ENCODE measurements around the gene PDPN.
A peak's percentile ranks its signal among the peaks of the same experiment; 100 is the strongest.

PDPN gene

DNA sequence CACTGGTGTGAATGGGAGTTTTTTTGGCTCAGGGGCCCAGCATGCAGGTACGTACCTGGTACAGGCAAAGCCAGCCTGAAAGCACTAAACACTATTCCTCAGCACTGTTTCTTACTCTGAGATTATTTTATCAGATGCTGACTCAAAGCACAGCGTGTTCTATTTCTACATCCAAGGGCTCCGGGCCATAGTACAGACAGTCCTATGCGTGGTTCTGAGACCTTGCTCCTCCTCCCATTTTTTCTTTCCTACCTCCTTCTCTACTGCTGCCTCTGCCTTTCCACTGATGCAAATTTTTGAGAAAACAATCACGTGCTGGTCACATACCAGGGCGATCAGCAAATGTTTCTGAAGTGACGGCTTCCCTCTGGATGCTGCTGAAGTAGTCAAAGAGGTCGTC is 36.3 kb downstream of the PDPN start:
- DNase-seq = no peak

DNA sequence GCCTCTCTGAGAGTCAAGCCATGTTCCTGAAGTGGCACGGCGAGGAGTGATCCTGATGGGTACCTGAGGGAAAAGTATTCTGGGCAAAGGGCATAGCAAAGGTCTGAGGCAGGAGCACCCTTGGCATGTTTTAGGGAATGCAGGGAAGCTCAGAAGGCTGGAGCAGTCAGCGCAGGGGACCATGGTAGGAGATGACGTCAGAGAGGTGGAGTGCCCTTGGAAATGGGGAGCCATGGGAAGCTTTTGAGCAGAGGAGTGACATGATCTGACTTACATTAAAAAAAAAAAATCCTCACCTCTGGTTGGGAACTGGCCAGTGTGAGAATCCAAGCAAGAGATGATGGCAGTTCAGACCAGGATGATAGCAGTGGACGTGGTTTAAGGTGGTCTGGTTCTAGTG is 37.2 kb downstream of the PDPN start:
- DNase-seq = no peak

GRCh38 chr1:13622446-13622845 is 38.8 kb downstream of the PDPN start:
- no peak for DNase-seq

DNA sequence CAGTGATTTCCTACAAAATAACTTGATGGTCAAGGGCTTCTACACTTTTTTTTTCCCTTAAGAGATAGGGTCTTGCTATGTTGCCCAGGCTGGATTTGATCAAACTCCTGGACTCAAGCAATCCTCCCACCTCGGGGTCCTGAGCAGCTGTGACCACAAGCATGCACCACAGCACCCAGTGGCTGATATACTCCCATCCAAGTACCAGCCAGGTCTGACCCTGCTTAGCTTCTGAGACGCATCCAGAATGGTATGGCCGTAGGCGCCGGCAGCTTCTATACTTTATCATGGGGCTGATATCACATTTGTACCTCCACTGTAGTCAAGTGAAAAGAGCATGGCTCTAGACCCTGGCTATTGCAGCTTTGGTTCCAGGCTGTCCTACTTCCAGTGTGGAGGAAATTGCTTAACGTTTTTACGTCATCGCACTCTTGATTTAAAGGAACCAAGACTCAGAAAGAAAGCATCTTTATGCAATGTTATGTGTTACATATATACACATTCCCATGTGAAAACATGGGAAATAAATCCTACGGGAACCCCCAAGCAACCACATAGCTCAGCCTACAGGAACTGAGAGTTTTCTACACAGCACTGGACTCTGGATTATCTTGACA is 39.5 kb downstream of the PDPN start:
- no peak for DNase-seq

DNA sequence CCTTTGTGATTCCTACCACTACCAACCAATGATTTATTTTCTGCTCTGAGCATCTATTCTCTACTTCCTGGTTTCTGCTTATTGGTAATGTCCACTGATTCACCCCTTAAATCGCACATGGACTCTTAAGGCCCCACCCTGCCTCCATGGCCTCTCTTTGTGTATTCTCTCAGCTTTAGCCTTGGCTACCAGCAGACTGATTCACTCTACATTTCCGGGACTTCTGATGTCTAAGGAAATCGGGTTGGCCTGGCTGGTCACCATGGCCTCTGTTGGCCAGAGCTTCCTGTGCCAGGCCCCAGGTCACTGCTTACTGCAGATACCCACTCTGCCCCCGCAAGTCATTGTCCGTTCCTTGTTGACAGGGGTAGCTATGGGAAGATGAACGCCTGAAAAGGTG is 40.9 kb downstream of the PDPN start:
- DNase-seq = no peak

DNA sequence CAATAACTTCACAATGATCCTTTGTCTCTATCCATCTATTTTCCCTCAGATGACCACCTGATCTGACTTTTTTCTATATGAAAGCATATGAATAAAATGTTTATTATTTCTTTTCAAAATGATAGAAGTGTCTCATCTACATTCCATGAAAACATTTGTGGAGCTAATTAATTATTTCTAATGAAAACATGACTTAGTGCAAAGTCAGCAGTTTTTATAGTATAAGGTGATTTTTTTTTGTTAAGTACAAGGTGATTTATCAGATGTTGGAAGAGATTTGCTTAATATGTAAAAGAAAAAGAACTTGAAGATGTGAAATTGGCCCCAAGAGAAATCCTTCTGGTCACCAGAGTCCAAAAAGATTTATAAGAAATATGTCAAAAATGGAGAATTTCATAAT is 43.5 kb downstream of the PDPN start:
- no peak for DNase-seq

GRCh38 chr1:13628218-13628617 is 44.6 kb downstream of the PDPN start:
- DNase-seq = no peak

- DNase-seq = no peak
Measured at GRCh38 chr1:13628711-13629110, 45.1 kb downstream of the PDPN start.

DNA sequence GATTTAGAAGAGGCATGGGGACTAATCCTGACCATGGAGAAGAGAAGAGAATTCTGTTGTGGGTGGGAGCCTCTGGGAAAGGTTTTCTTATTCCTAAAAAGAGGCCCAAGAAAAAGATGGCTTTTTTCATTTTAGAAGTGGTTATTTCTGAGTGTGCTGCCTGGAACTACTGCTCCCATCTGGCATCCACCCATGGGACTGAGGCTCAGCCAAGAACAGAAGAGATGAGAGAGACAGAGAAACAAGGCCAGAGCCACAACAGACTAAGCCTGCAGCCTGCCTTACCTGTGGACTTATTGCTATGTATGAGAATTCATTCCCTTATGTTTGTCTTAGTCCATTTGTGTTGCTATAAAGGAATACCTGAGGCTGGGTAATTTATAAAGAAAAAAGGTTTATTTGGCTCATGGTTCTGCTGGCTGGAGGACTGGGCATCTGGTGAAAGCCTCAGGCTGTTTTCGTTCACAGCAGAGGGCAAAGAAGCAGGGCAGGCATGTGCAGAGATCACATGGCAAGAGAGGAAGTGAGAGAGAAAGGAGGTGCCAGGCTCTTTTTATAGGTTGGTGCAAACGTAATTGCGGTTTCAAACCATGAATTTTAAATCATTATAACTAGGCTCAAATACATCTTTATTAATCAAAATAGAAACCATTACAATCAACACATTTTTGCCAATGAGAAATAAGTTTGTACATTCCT is 58.8 kb downstream of the PDPN start:
- no peak for DNase-seq

- DNase-seq = no peak
Measured at GRCh38 chr1:13643017-13643416, 59.4 kb downstream of the PDPN start.

DNA sequence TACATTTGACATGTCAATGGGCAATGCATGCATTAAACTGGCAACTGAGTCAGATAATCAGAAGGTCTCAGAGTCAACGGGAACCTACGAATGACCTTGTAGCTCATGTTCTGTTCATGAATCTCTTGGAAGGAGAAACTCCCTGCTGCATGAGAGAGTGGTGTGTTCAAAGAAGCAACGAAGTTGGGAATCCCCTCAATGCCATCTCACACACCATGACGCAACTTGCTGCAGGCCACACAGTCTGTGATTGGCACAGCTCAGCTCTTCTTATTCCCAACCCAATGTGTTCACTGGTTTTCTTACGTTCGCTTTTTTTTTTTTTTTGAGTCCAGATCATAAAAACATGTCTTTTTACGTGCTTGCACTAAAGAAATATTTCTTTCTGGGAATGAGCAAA is 62.9 kb downstream of the PDPN start:
- no peak for DNase-seq

DNA sequence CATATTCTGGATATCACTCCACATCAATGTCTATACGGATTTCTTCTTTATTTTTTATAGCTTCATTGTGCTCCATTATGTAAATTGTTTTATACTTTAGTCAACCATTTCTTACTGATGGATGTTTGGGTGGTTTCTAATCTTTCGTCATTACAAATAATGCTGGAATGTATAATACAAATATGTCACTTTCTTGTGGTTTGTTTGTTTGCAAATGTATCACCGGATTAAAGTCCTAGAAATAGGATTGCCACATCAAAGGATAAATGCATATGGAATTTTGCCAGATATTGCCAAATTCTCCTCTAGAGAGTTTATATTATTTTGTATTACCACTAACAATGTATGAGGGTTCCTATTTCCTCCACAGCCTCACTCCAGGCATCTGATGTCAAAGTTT is 67.6 kb downstream of the PDPN start:
- DNase-seq = no peak

GRCh38 chr1:13652238-13652637 is 68.6 kb downstream of the PDPN start:
- DNase-seq = no peak

DNA sequence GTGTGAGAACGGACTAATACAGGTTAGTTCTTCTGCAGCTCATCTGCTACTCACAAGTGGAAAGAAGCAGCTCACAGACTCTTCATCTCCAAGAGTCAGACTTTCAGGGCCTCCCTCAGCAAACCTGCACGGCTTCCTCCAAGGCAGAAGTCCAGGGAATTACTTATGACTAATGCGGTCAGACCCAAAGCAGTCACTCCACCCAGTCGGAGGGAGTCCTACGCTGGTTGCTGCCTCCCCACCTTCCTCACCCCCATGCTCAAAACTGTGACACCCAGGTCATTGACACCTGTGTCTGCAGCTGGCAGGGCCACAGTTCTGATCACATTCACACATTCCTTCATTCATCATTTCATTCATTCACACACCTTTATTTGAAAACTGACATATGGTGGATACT is 77.9 kb downstream of the PDPN start:
- DNase-seq = peak; percentile 69

- DNase-seq = peak; percentile 21
Measured at GRCh38 chr1:13662493-13662892, 78.9 kb downstream of the PDPN start.

DNA sequence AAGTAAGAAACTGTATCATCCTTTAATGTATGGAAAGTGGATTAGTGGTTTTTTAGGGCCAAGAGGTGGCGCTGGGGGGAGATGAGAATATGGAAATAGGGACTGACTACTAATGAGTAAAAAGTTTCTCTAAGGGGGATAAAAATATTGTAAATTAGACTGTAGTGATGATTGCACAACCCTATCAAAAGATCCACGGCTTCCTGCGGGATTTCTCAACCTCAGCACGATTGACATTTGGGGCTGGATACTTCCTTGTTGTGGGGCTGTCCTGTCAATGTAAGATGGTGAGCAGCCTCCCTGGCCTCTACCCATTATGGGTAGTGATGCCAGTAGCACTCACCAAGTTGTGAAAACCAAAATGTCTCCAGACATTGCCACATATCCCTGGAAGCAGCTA is 80.3 kb downstream of the PDPN start:
- no peak for DNase-seq

- DNase-seq = no peak
Measured at GRCh38 chr1:13664451-13664850, 80.8 kb downstream of the PDPN start.

DNA sequence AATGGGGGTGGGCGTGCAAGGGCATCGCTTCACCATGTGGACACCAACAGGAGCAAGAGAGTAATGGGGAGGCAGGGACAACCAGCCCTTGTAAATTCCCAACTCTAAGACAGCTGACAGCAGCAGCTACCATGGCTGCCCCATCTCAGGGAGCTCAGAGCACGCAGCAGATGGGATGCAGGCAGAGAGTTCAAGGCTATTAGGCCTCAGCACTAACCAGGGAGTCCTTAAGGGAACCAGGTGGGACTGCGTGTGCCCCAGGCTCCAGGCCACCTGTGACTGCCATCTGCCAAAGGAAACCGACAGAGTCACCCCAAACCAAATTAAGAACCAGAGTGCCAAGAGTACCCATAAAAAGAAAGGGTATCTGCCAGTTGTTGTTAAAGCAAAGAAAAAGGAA is 82.7 kb downstream of the PDPN start:
- peak; percentile 63 for DNase-seq

Measured in NCI-H524 treated with DMSO at 0.1 percent for 48 hours (cell line).